ENCODE results near the gene PPP1R36. TPM values are rescaled to one million over a fixed set of nuclear protein-coding genes. Genes with fewer than 3 reads are reported as not detected.

Gene PPP1R36
- polyA plus RNA-seq, 3 donors = 0.38 TPM; not detected in 2

- WGBS (ENCODE audit: insufficient coverage) = 100% methylated on average over 4 of the region's 5 CpGs
- Histone ChIP-seq H3K9me3 (replicated peaks in 1 of 2; ENCODE audit: control insufficient read depth in 1 of 2, insufficient read depth in 1 of 2, low read length in 2 of 2) (peaks cover 0 to 9% of the 10 kb centered on the region in 2 donors), H3K9ac (ENCODE audit: insufficient read depth, low read length, poor library complexity, severe bottlenecking) (no peak overlapping the region), H2AFZ (ENCODE audit: insufficient read depth, low read depth, low read length, poor library complexity, severe bottlenecking) (peak overlapping the region; percentile 62), H3K27ac (ENCODE audit: low read depth in 1 of 2, low read length in 2 of 2) (peak overlapping the region in 1 of 2 donors; percentile 25), H3K79me2 (ENCODE audit: insufficient read depth, low read length) (no peaks in the 10 kb centered on the region), H3K4me2 (replicated peaks; ENCODE audit: extremely low read depth, low read length, poor library complexity, severe bottlenecking) (no peak overlapping the region), H3K27me3 (ENCODE audit: control insufficient read depth in 2 of 2, insufficient read depth in 2 of 2, low read length in 2 of 2) (no peaks in the 10 kb centered on the region), H3K4me3 (replicated peaks in 1 of 3; ENCODE audit: low read depth in 2 of 3, low read length in 3 of 3) (no peak overlapping the region), H3K36me3 (replicated peaks in 1 of 2; ENCODE audit: control insufficient read depth in 1 of 2, insufficient read depth in 2 of 2, low read length in 2 of 2) (no peaks in the 10 kb centered on the region), H4K20me1 (ENCODE audit: insufficient read depth, low read length) (no peaks in the 10 kb centered on the region), H3K4me1 (ENCODE audit: control insufficient read depth in 1 of 2, insufficient read depth in 2 of 2, low read length in 2 of 2) (peaks cover 14% of the 10 kb centered on the region in 2 donors)
- no peak for TF ChIP-seq CTCF (IDR thresholded peaks at IDR 0.05)
- intact Hi-C loops (cut with micrococcal nuclease) = loop anchor here in 1 of 2 donors (10.0 kb wide), 1 partner anchor 197 kb away; no protein-coding TSS in a partner anchor
- Mint-ChIP-seq H3K36me3 (no peaks in the 10 kb centered on the region), H3K9me3 (peaks cover 0 to 7% (median 5%) of the 10 kb centered on the region in 7 donors), H3K27me3 (ENCODE audit: low read depth in 3 of 3) (peaks cover 0 to 5% (median 2%) of the 10 kb centered on the region in 3 donors), H3K27ac (peak overlapping the region in 1 of 7 donors; percentile 78), H3K4me3 (no peak overlapping the region), H3K4me1 (peaks cover 16% of the 10 kb centered on the region)
- no peak for DNase-seq
Observed at GRCh38 chr14:64632056-64632455, 82.3 kb downstream of the PPP1R36 start.

GRCh38 chr14:64634558-64634957 is 84.8 kb downstream of the PPP1R36 start:
- Mint-ChIP-seq H3K27ac (no peak overlapping the region), H3K9me3 (peaks cover 0 to 7% (median 5%) of the 10 kb centered on the region in 7 donors), H3K4me3 (no peak overlapping the region), H3K36me3 (no peaks in the 10 kb centered on the region), H3K27me3 (ENCODE audit: low read depth in 3 of 3) (peaks cover 0 to 6% (median 3%) of the 10 kb centered on the region in 3 donors), H3K4me1 (peaks cover 16% of the 10 kb centered on the region)
- Histone ChIP-seq H3K27me3 (ENCODE audit: control insufficient read depth in 2 of 2, insufficient read depth in 2 of 2, low read length in 2 of 2) (no peaks in the 10 kb centered on the region), H3K27ac (ENCODE audit: low read depth in 1 of 2, low read length in 2 of 2) (no peak overlapping the region), H4K20me1 (ENCODE audit: insufficient read depth, low read length) (no peaks in the 10 kb centered on the region), H3K9ac (ENCODE audit: insufficient read depth, low read length, poor library complexity, severe bottlenecking) (no peak overlapping the region), H2AFZ (ENCODE audit: insufficient read depth, low read depth, low read length, poor library complexity, severe bottlenecking) (no peak overlapping the region), H3K4me1 (ENCODE audit: control insufficient read depth in 1 of 2, insufficient read depth in 2 of 2, low read length in 2 of 2) (peaks cover 14% of the 10 kb centered on the region in 2 donors), H3K36me3 (replicated peaks in 1 of 2; ENCODE audit: control insufficient read depth in 1 of 2, insufficient read depth in 2 of 2, low read length in 2 of 2) (no peaks in the 10 kb centered on the region), H3K79me2 (ENCODE audit: insufficient read depth, low read length) (no peaks in the 10 kb centered on the region), H3K4me2 (replicated peaks; ENCODE audit: extremely low read depth, low read length, poor library complexity, severe bottlenecking) (no peak overlapping the region), H3K9me3 (replicated peaks in 1 of 2; ENCODE audit: control insufficient read depth in 1 of 2, insufficient read depth in 1 of 2, low read length in 2 of 2) (peaks cover 0 to 9% of the 10 kb centered on the region in 2 donors), H3K4me3 (replicated peaks in 1 of 3; ENCODE audit: low read depth in 2 of 3, low read length in 3 of 3) (no peak overlapping the region)
- no peak for DNase-seq
- 100% methylated on average over 2 of the region's 2 CpGs for WGBS (ENCODE audit: insufficient coverage)
- intact Hi-C loops (cut with micrococcal nuclease) = loop anchor here in 1 of 2 donors (10.0 kb wide), 1 partner anchor 200 kb away; no protein-coding TSS in a partner anchor
- TF ChIP-seq CTCF (IDR thresholded peaks at IDR 0.05) = no peak
